ENCODE measurements around the gene ITPA. TPM values are rescaled to one million over a fixed set of nuclear protein-coding genes. Genes with fewer than 3 reads are reported as not detected.

The ITPA gene
- total and polyA plus RNA-seq, 2 of the 8 experiments (the other 6 are each of a cell fraction or from before 2014, with no cell fraction given) = 88.2 to 94.0 TPM

- no peak for TF ChIP-seq CHD1 (IDR thresholded peaks at IDR 0.05; ENCODE audit: low read depth, low read length)
- no peak for TF ChIP-seq SP4 (IDR thresholded peaks at IDR 0.05; ENCODE audit: low read length)
- TF ChIP-seq SP2 (IDR thresholded peaks at IDR 0.05; ENCODE audit: low read length) = no peak
- no peak for TF ChIP-seq TAF7 (optimal IDR thresholded peaks at IDR 0.05; ENCODE audit: borderline replicate concordance, low read depth, low read length)
- TF ChIP-seq CREB1 (IDR thresholded peaks at IDR 0.05) = no peak
These were observed 26.5 kb downstream of the ITPA start (continued) for GRCh38 chr20:3235666-3236324.
